Stomach smooth muscle (tissue), 2 donors: ENCODE data around the gene SINHCAF.
A peak's percentile ranks its signal among the peaks of the same experiment; 100 is the strongest.
"Not testable (repeated sequence)": the region's sequence is repeated elsewhere in the genome, so short reads cannot be mapped to it uniquely, and the experiment has no call there.

Source experiments
- H3K27ac ChIP-seq: one replicate; pipeline ENCODE4 v1.7.0; 2013; ENCODE audit warnings: mild to moderate bottlenecking, low read length, inconsistent platforms
- H3K27me3 ChIP-seq, 2 donors: one replicate each; pipeline ENCODE4 v1.7.0; 2013; ENCODE audit warnings: low read length in 2 of 2; ENCODE audit not compliant: insufficient read depth in 2 of 2, control insufficient read depth in 1 of 2
- H3K36me3 ChIP-seq, 2 donors: one replicate each; pipeline ENCODE4 v1.7.0; 2013; ENCODE audit warnings: low read length in 2 of 2; ENCODE audit not compliant: control insufficient read depth in 2 of 2, insufficient read depth in 2 of 2
- H3K4me1 ChIP-seq: one replicate; pipeline ENCODE4 v1.7.0; 2013; ENCODE audit warnings: low read length; ENCODE audit not compliant: control insufficient read depth, insufficient read depth
- H3K4me3 ChIP-seq, 2 donors: one replicate each; pipeline ENCODE4 v1.7.0; 2013; ENCODE audit warnings: low read length in 2 of 2
- H3K9ac ChIP-seq, 2 donors: one replicate each; pipeline ENCODE4 v1.7.0; 2013; ENCODE audit warnings: low read length in 2 of 2, mild to moderate bottlenecking in 1 of 2
- H3K9me3 ChIP-seq, 2 donors: one replicate each; pipeline ENCODE4 v1.7.0; 2013; ENCODE audit warnings: low read length in 2 of 2; ENCODE audit not compliant: control insufficient read depth in 2 of 2
- donor health status: healthy.
- donor health status: Pancreatic carcinoma.

SINHCAF gene

GRCh38 chr12:31325877-31326631 is at the start of gene SINHCAF:
TSS of gene SINHCAF (minus strand) at chr12:31326150. CDS start at chr12:31298204, 27,946 bp downstream.
- Histone ChIP-seq H3K4me1 (peaks cover 16% of the 10 kb centered on the region), H3K27ac (peak within 1 kb of the TSS; percentile 82), H3K27me3 (no peaks in the 10 kb centered on the region), H3K4me3 (peak within 1 kb of the TSS; percentile 89 to 99), H3K9me3 (no peaks in the 10 kb centered on the region), H3K9ac (peak within 1 kb of the TSS; percentile 84 to 94), H3K36me3 (no peaks in the 10 kb centered on the region)

GRCh38 chr12:31375422-31375821 is 49.5 kb upstream of the SINHCAF start:
- not testable (repeated sequence) for H3K4me3 ChIP-seq, H3K9ac ChIP-seq, H3K27ac ChIP-seq, H3K27me3 ChIP-seq, H3K4me1 ChIP-seq, H3K36me3 ChIP-seq, H3K9me3 ChIP-seq

- H3K27ac ChIP-seq, result no peak overlapping the region
- no peaks in the 10 kb centered on the region for H3K36me3 ChIP-seq
- no peaks in the 10 kb centered on the region for H3K27me3 ChIP-seq
- no peaks in the 10 kb centered on the region for H3K9me3 ChIP-seq
- H3K9ac ChIP-seq, result no peak overlapping the region
- peaks cover 7% of the 10 kb centered on the region for H3K4me1 ChIP-seq
- H3K4me3 ChIP-seq, result no peak overlapping the region
Observed at GRCh38 chr12:31371256-31371620, 45.3 kb upstream of the SINHCAF start.

- Histone ChIP-seq H3K27me3 (no peaks in the 10 kb centered on the region), H3K9ac (peak overlapping the region in 1 of 2 donors; percentile 64), H3K4me3 (peak overlapping the region; percentile 49 to 68), H3K9me3 (no peaks in the 10 kb centered on the region), H3K4me1 (peaks cover 7% of the 10 kb centered on the region), H3K36me3 (no peaks in the 10 kb centered on the region), H3K27ac (no peak overlapping the region)
Observed at GRCh38 chr12:31370531-31371255, 44.7 kb upstream of the SINHCAF start.

GRCh38 chr12:31369712-31370521 is 44.0 kb upstream of the SINHCAF start:
- Histone ChIP-seq H3K36me3 (no peaks in the 10 kb centered on the region), H3K27ac (no peak overlapping the region), H3K9ac (peak overlapping the region in 1 of 2 donors; percentile 64), H3K4me1 (peaks cover 7% of the 10 kb centered on the region), H3K27me3 (no peaks in the 10 kb centered on the region), H3K4me3 (peak overlapping the region; percentile 49 to 68), H3K9me3 (no peaks in the 10 kb centered on the region)

- H3K27me3 ChIP-seq, result no peaks in the 10 kb centered on the region
- no peak overlapping the region for H3K9ac ChIP-seq
- H3K36me3 ChIP-seq, result no peaks in the 10 kb centered on the region
- peaks cover 7% of the 10 kb centered on the region for H3K4me1 ChIP-seq
- H3K27ac ChIP-seq, result no peak overlapping the region
- H3K4me3 ChIP-seq, result no peak overlapping the region
- no peaks in the 10 kb centered on the region for H3K9me3 ChIP-seq
Observed at GRCh38 chr12:31368666-31369361, 42.9 kb upstream of the SINHCAF start.

GRCh38 chr12:31366104-31366621 is 40.2 kb upstream of the SINHCAF start:
- no peaks in the 10 kb centered on the region for H3K9me3 ChIP-seq
- peaks cover 0 to 4% of the 10 kb centered on the region in 2 donors for H3K27me3 ChIP-seq
- H3K36me3 ChIP-seq, result no peaks in the 10 kb centered on the region
- no peak overlapping the region for H3K27ac ChIP-seq
- no peak overlapping the region for H3K9ac ChIP-seq
- H3K4me3 ChIP-seq, result no peak overlapping the region
- H3K4me1 ChIP-seq, result peaks cover 7% of the 10 kb centered on the region

- Histone ChIP-seq H3K9me3 (no peaks in the 10 kb centered on the region), H3K27ac (no peak overlapping the region)
Observed at GRCh38 chr12:31363831-31364230, 37.9 kb upstream of the SINHCAF start.

GRCh38 chr12:31363416-31363809 is 37.5 kb upstream of the SINHCAF start:
- Histone ChIP-seq H3K9ac (no peak overlapping the region), H3K4me1 (no peaks in the 10 kb centered on the region), H3K27me3 (peaks cover 0 to 4% of the 10 kb centered on the region in 2 donors), H3K36me3 (no peaks in the 10 kb centered on the region), H3K4me3 (no peak overlapping the region), H3K27ac (no peak overlapping the region), H3K9me3 (no peaks in the 10 kb centered on the region)

More at GRCh38 chr12:31363831-31364230, 37.9 kb upstream of the SINHCAF start:
- Histone ChIP-seq H3K27me3 (peaks cover 0 to 4% of the 10 kb centered on the region in 2 donors), H3K4me1 (no peaks in the 10 kb centered on the region), H3K36me3 (no peaks in the 10 kb centered on the region), H3K4me3 (no peak overlapping the region), H3K9ac (no peak overlapping the region)
